ACC112 (cell line): ENCODE data around the gene ANXA6.

Experiments
- H2AFZ ChIP-seq: fragments of 200-600 bp; sonication (generic); one replicate; pipeline ENCODE4 v1.6.0; 2017; ENCODE audit warnings: antibody characterized with exemption, low read length; ENCODE audit not compliant: unreplicated experiment
- H3K27ac ChIP-seq: fragments of 200-600 bp; sonication (generic); 2 replicates; pipeline ENCODE4 v1.5.1; 2014; ENCODE audit warnings: low read depth, mild to moderate bottlenecking, antibody characterized with exemption, low read length, moderate library complexity
- H3K27me3 ChIP-seq: fragments of 200-600 bp; sonication (generic); 2 replicates; pipeline ENCODE4 v1.6.1; 2014; ENCODE audit warnings: mild to moderate bottlenecking, antibody characterized with exemption, low read length, moderate library complexity, mixed read lengths; ENCODE audit not compliant: insufficient read depth
- H3K36me3 ChIP-seq: fragments of 200-600 bp; sonication (generic); 2 replicates; pipeline ENCODE4 v1.6.1; 2016; ENCODE audit warnings: mild to moderate bottlenecking, antibody characterized with exemption, low read length, moderate library complexity, mixed read lengths; ENCODE audit not compliant: insufficient read depth
- H3K4me1 ChIP-seq: fragments of 200-600 bp; sonication (generic); one replicate; pipeline ENCODE4 v1.6.1; 2016; ENCODE audit warnings: low read length, mixed read lengths; ENCODE audit not compliant: insufficient read depth, unreplicated experiment, control insufficient read depth
- H3K4me3 ChIP-seq: fragments of 200-600 bp; sonication (generic); 2 replicates; pipeline ENCODE4 v1.5.1; 2014; ENCODE audit warnings: mild to moderate bottlenecking, low read depth, low read length
- H3K79me2 ChIP-seq: fragments of 200-600 bp; sonication (generic); one replicate; pipeline ENCODE4 v1.6.0; 2016; ENCODE audit warnings: low read length; ENCODE audit not compliant: control insufficient read depth, unreplicated experiment, insufficient read depth

ANXA6 gene

GRCh38 chr5:151113651-151114050 lies 43.9 kb downstream of the ANXA6 start:
- H3K36me3 ChIP-seq: peaks cover 10% of the 10 kb centered on the region
- H3K27me3 ChIP-seq: no peaks in the 10 kb centered on the region
- H3K4me1 ChIP-seq: peaks cover 6% of the 10 kb centered on the region
- peaks cover 3% of the 10 kb centered on the region for H3K79me2 ChIP-seq
- no peak overlapping the region for H3K27ac ChIP-seq
- H3K4me3 ChIP-seq: no peak overlapping the region
- no peak overlapping the region for H2AFZ ChIP-seq

DNA sequence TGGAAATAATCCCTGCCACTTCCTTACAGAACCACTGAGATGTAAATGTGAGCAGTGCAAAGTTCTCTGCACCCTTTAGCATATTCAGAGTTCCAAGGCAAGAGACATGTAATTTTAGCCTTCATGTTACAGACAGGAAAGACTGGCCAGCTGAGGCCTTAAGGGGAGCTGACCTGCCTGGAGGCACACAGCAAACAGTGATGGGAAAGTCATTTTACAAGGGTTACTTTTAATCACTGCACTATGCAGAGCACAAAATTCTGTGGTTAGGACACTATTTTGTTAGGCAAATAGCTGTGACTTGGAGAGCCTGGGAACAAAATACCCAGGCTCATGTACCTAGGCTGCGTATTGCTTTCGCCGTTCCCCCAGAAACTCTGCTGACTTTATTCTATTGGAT lies 46.6 kb downstream of the ANXA6 start:
- Histone ChIP-seq H3K4me3 (no peak overlapping the region), H3K36me3 (peaks cover 18% of the 10 kb centered on the region), H3K27ac (no peak overlapping the region), H2AFZ (no peak overlapping the region), H3K27me3 (no peaks in the 10 kb centered on the region), H3K79me2 (peaks cover 3% of the 10 kb centered on the region), H3K4me1 (peaks cover 10% of the 10 kb centered on the region)

DNA sequence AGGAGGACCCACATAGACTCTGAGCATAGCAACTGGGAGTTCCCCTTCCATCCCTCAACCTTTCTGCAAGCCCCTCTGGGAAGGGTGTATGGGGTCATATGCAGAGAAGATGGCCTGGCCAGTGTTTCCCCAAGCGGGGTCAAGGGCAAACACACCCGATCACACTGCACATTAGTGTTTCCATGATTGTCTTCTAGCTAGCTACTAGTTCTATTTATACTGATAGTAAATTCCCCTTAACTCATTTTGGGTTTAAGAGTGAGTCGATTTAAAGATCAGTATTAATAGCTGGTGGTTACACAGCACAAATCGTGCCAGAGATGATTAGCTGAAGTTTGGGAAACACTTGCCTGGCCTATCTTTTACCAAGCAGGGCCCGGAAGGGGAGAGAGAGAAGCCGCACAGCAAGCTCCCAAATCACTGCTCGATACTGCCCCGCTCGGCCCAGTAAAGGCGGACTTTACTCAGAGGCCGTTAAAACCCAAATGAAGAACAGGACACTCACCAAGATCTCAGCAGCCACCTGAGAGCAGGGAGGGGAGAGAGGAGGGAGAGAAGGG lies 47.4 kb downstream of the ANXA6 start:
- Histone ChIP-seq H3K36me3 (peaks cover 21% of the 10 kb centered on the region), H2AFZ (no peak overlapping the region), H3K4me1 (peaks cover 13% of the 10 kb centered on the region)

GRCh38 chr5:151108566-151108965 lies 49.0 kb downstream of the ANXA6 start:
- H3K4me3 ChIP-seq: no peak overlapping the region
- peaks cover 19% of the 10 kb centered on the region; the same call in 1 of the 2 replicates for H3K36me3 ChIP-seq
- H3K27me3 ChIP-seq: no peaks in the 10 kb centered on the region
- peaks cover 20% of the 10 kb centered on the region for H3K4me1 ChIP-seq
- no peaks in the 10 kb centered on the region for H3K79me2 ChIP-seq
- no peak overlapping the region for H2AFZ ChIP-seq
- H3K27ac ChIP-seq: peak overlapping the region; percentile 21; the same call in 1 of the 2 replicates

More for the DNA sequence above, 47.4 kb downstream of the ANXA6 start:
- no peak overlapping the region for H3K27ac ChIP-seq
- no peak overlapping the region for H3K4me3 ChIP-seq
- H3K27me3 ChIP-seq: no peaks in the 10 kb centered on the region
- peaks cover 3% of the 10 kb centered on the region for H3K79me2 ChIP-seq

DNA sequence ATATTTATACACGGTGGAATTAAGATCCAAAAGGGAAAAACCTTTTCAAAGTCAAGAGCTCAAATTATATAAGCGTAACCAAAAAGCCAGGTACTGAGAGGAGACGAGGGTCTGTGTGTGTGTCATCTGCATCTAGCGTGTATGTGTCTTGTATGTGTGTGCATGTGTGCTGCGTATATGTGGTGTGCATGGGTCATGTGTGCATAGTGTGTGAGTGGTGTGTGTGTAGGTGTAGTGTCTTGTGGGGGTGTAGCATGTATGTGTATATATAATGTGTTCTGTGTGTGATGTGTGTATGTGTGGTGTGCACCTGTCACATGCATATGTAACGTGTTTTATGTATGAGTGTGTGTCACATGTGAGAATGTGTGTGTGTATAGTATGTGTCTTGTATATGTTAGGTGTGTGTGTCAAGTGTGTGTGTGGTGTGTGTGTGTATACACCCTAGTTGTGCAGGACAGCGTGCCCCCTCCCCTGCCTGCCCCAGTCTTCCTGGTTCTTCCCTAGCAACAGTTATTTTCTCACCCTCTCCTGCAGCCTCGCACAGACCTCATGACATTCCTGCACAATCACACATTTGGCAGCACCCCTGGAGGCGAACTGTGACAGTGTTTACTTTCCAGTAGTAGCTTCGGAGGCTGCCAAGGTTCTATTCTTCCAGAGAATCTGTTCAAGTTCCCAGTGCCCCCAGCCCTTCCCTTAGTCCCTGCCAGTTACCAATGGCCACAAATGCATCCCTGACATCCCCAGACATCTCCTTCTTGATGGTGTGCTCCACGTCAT lies 49.6 kb downstream of the ANXA6 start:
- H3K27me3 ChIP-seq: no peaks in the 10 kb centered on the region
- H3K27ac ChIP-seq: peak overlapping the region; percentile 21; the same call in 1 of the 2 replicates
- H3K36me3 ChIP-seq: peaks cover 24% of the 10 kb centered on the region; the same call in 1 of the 2 replicates
- H3K4me1 ChIP-seq: peaks cover 20% of the 10 kb centered on the region
- H3K79me2 ChIP-seq: no peaks in the 10 kb centered on the region
- no peak overlapping the region for H3K4me3 ChIP-seq
- H2AFZ ChIP-seq: no peak overlapping the region

DNA sequence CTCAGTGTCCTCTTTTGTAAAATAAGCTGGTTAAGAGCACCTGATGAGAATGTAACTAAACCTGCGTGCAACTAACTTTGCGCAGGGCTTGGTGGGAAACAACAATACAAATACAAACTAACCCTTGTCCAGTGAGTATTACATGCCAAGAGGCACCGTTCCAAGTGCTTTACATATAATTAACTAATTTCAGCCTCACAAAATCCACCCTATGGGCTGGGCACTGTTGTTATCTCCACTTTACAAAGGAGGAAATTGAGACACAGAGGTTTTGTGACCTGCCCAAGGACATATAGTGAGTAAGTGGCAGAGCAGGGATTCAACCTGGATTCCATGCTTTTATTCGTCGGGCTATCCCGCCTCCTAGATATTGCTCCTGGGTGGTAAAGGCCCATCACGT lies 50.5 kb downstream of the ANXA6 start:
- Histone ChIP-seq H3K79me2 (no peaks in the 10 kb centered on the region), H3K36me3 (peaks cover 24% of the 10 kb centered on the region; the same call in 1 of the 2 replicates), H3K27me3 (no peaks in the 10 kb centered on the region), H2AFZ (no peak overlapping the region), H3K4me1 (peaks cover 20% of the 10 kb centered on the region), H3K4me3 (no peak overlapping the region), H3K27ac (no peak overlapping the region)

DNA sequence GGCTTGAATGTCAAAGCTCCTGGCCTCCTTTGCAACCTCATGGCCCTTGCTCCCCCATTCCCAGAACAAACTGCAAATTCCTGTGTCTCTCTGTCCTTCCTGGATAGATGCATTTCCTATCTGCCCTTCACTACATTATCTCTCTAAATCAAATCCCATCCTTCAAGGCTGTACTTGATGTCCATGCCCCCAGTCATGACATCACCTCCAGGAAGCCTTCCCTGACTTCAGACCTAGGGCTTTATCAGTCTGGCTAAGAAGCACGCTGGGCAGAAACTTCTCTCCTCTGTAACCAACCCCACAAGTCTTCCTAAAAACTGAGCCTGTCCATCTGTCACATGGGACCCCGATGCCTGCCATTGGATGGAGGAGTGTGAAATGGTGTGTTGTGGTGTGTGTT lies 51.1 kb downstream of the ANXA6 start:
- Histone ChIP-seq H2AFZ (no peak overlapping the region), H3K36me3 (peaks cover 29% of the 10 kb centered on the region; the same call in 1 of the 2 replicates), H3K27me3 (no peaks in the 10 kb centered on the region), H3K27ac (no peak overlapping the region), H3K4me1 (peaks cover 20% of the 10 kb centered on the region), H3K4me3 (no peak overlapping the region), H3K79me2 (no peaks in the 10 kb centered on the region)

- no peak overlapping the region for H2AFZ ChIP-seq
- peaks cover 20% of the 10 kb centered on the region for H3K4me1 ChIP-seq
- no peak overlapping the region for H3K27ac ChIP-seq
- H3K79me2 ChIP-seq: no peaks in the 10 kb centered on the region
- H3K36me3 ChIP-seq: peaks cover 26% of the 10 kb centered on the region; the same call in 1 of the 2 replicates
- H3K27me3 ChIP-seq: no peaks in the 10 kb centered on the region
- no peak overlapping the region for H3K4me3 ChIP-seq
Measured at GRCh38 chr5:151106043-151106442, 51.5 kb downstream of the ANXA6 start.

DNA sequence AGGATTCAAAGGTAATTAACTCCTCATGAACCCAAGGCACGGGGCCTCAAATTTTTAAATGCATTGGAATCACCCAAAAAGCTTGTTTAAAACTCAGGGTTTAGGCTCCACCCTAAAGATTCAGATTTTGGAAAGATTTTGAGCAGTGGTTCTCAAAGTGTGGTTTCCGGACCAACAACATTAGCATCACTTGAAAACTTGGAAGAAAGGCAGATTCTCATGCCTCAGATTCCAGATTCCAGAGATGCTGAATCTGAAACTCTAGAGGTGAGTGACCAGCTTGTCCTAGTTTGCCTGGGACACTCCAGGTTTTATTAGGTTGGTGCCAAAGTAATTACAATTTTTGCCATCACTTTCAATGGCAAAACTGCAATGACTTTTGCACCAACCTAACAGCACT lies 52.0 kb downstream of the ANXA6 start:
- H3K79me2 ChIP-seq: no peaks in the 10 kb centered on the region
- H3K27ac ChIP-seq: no peak overlapping the region
- no peak overlapping the region for H2AFZ ChIP-seq
- H3K4me1 ChIP-seq: peaks cover 20% of the 10 kb centered on the region
- no peaks in the 10 kb centered on the region for H3K27me3 ChIP-seq
- no peak overlapping the region for H3K4me3 ChIP-seq
- peaks cover 25% of the 10 kb centered on the region; the same call in 1 of the 2 replicates for H3K36me3 ChIP-seq

DNA sequence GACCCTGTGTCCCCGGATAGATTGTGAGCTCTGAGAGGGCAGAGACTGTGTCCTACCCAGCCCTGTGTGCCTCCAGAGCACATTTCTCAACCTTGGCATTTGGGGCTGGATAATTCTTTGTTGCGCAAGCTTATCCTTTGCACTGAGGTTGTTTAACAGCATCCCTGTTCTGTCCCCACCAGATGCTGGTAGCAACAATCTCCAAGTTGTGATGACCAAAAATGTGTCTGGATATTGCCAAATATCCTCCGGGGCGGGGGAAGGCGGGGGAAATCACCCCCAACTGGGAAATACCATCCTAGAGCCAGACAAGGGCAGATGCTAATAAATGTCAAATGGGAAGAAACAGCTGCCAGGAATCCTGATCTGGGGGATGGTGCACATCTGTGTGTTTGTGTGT lies 52.8 kb downstream of the ANXA6 start:
- H3K36me3 ChIP-seq: peaks cover 25% of the 10 kb centered on the region; the same call in 1 of the 2 replicates
- peaks cover 20% of the 10 kb centered on the region for H3K4me1 ChIP-seq
- H3K27me3 ChIP-seq: no peaks in the 10 kb centered on the region
- H3K79me2 ChIP-seq: no peaks in the 10 kb centered on the region
- H3K4me3 ChIP-seq: no peak overlapping the region
- H3K27ac ChIP-seq: peak overlapping the region; percentile 51; the same call in 1 of the 2 replicates
- H2AFZ ChIP-seq: no peak overlapping the region

DNA sequence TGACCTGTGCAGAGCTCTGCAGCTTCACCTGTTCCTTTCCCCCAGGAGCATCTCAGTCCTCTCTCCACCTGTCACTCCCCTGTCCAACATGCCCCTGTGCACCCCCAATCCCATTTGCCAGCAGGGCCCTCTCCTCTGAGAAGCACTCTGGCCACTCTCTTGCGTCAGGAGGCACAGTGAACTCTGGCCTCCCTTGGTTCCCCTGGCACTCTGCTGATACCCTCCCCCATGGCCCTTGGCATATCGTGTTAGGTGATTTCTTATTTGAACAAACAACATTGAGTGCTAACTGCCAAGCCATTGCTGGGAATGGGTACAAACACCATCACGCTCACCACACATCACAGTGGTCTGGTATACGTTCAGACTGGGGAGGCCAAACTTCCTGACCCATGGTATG lies 55.8 kb downstream of the ANXA6 start:
- no peak overlapping the region for H3K4me3 ChIP-seq
- no peak overlapping the region for H2AFZ ChIP-seq
- no peaks in the 10 kb centered on the region for H3K27me3 ChIP-seq
- H3K36me3 ChIP-seq: peaks cover 21% of the 10 kb centered on the region; the same call in 1 of the 2 replicates
- H3K27ac ChIP-seq: no peak overlapping the region
- no peaks in the 10 kb centered on the region for H3K79me2 ChIP-seq
- peaks cover 10% of the 10 kb centered on the region for H3K4me1 ChIP-seq
